K562 (cell line): Measurements from ENCODE around the gene PDPK1. TPM values are rescaled to one million over a fixed set of nuclear protein-coding genes. Genes with fewer than 3 reads are reported as not detected.

Experiments
- ATAC-seq: fragments of 200-7000 bp; cut with Tn5 transposase; 3 replicates; pipeline ENCODE4 v1.9.1; 2020; ENCODE audit warnings: moderate library complexity
- BruUV-seq: library from RNA; stranded (reverse); fragments of 400-500 nt; replicated peaks from 2 replicates; lab custom pipeline; 2021; lab: Mats Ljungman, UMichigan
- CTCF ChIA-PET: fragments of 300-600 bp; formaldehyde crosslinking; extraction: SDS; loops from one replicate; lab custom pipeline; 2021; ENCODE audit warnings: low intra/inter-chr PET ratio; lab: Yijun Ruan, JAX
- POLR2A ChIA-PET: fragments of 300-600, 350-650 bp; sonication (Branson Sonifier 250); formaldehyde crosslinking; extraction: SDS; loops from one replicate; lab custom pipeline; 2021; ENCODE audit warnings: antibody characterized with exemption, inconsistent platforms; lab: Yijun Ruan, JAX
- DNase-seq, 4 experiments: peaks; one replicate each; pipeline versions ENCODE4 v3.0.0 to v3.0.0-alpha.2; 2011 to 2018; ENCODE audit warnings: low spot score in 3 of 4, mixed read lengths in 3 of 4; ENCODE audit errors: extremely low read depth in 1 of 4
- FAIRE-seq: peaks from 2 replicates; lab custom pipeline; 2011; peaks lifted over from hg19 to GRCh38; lab: Jason Lieb, UNC
- H2AFZ ChIP-seq: 2 replicates; pipeline ENCODE4 v1.6.0; 2011; ENCODE audit warnings: low read depth, low read length, control low read depth, inconsistent platforms
- H3K27ac ChIP-seq: fragments of 200-600 bp; 3 replicates; pipeline ENCODE4 v1.8.0; 2011; ENCODE audit warnings: low read depth, mild to moderate bottlenecking, control low read depth, inconsistent platforms, low read length, moderate library complexity, mixed read lengths; ENCODE audit errors: extremely low read depth
- H3K27me3 ChIP-seq, 2 experiments: fragments of 300-600 bp in 1 of 2; 2 replicates in 1 of 2; 3 replicates in 1 of 2; pipeline versions ENCODE4 v1.6.0 to v1.8.0; 2011; ENCODE audit warnings: inconsistent platforms in 2 of 2, low read length in 2 of 2, mild to moderate bottlenecking in 1 of 2, mixed read lengths in 1 of 2, moderate library complexity in 1 of 2; ENCODE audit not compliant: control insufficient read depth in 2 of 2, insufficient read depth in 2 of 2
- H3K36me3 ChIP-seq: fragments of 300-600 bp; 3 replicates; pipeline ENCODE4 v1.8.0; 2011; ENCODE audit warnings: mild to moderate bottlenecking, low read length, inconsistent platforms; ENCODE audit not compliant: control insufficient read depth, insufficient read depth
- H3K4me1 ChIP-seq, 2 experiments: fragments of 200-600 bp in 1 of 2; replicated peaks in 1 of 2; 2 replicates in 1 of 2; 3 replicates in 1 of 2; pipeline versions ENCODE4 v1.5.1 to v1.8.0; 2011; ENCODE audit warnings: inconsistent platforms in 2 of 2, low read length in 2 of 2, mild to moderate bottlenecking in 1 of 2, mixed read lengths in 1 of 2, moderate library complexity in 1 of 2; ENCODE audit not compliant: control insufficient read depth in 2 of 2, insufficient read depth in 2 of 2
- H3K4me2 ChIP-seq: 2 replicates; pipeline ENCODE4 v1.6.1; 2011; ENCODE audit warnings: low read length, control low read depth, inconsistent platforms, mixed read lengths; ENCODE audit not compliant: insufficient read depth
- H3K4me3 ChIP-seq: fragments of 200-600 bp; sonication (generic), shearing (Covaris generic); 2 replicates; pipeline ENCODE4 v1.5.1; 2016; ENCODE audit warnings: control low read depth, inconsistent platforms
- H3K79me2 ChIP-seq: fragments of 200-600 bp; 3 replicates; pipeline ENCODE4 v1.8.0; 2011; ENCODE audit warnings: low read length, inconsistent platforms; ENCODE audit not compliant: control insufficient read depth, insufficient read depth
- H3K9ac ChIP-seq, 2 experiments: 2 replicates each; pipeline versions ENCODE4 v1.6.0 to v1.6.1; 2011; ENCODE audit warnings: low read depth in 2 of 2, low read length in 2 of 2, control low read depth in 1 of 2, inconsistent platforms in 1 of 2, mild to moderate bottlenecking in 1 of 2, mixed read lengths in 1 of 2; ENCODE audit not compliant: insufficient read depth in 1 of 2
- H3K9me1 ChIP-seq: one replicate; pipeline ENCODE4 v1.6.0; 2011; ENCODE audit warnings: inconsistent platforms, mild to moderate bottlenecking, low read length, moderate library complexity; ENCODE audit not compliant: control insufficient read depth, insufficient read depth
- H3K9me3 ChIP-seq: replicated peaks from 2 replicates; pipeline ENCODE4 v1.5.1; 2011; ENCODE audit warnings: low read depth, low read length, inconsistent platforms; ENCODE audit not compliant: control insufficient read depth, insufficient read depth
- H4K20me1 ChIP-seq: replicated peaks from 2 replicates; pipeline ENCODE4 v1.6.1; 2011; ENCODE audit warnings: low read length, inconsistent platforms, mixed read lengths; ENCODE audit not compliant: control insufficient read depth, insufficient read depth
- CHD1 ChIP-seq: fragments of 200-600 bp; sonication (generic); IDR thresholded peaks from one replicate; pipeline ENCODE4 v1.6.1; 2012; ENCODE audit warnings: mild to moderate bottlenecking, moderate library complexity, low read length, inconsistent platforms
- GMEB1 ChIP-seq: fragments of 250-450 bp; sonication (Bioruptor Pico); IDR thresholded peaks from 2 replicates; pipeline ENCODE4 v1.4.0; 2020; ENCODE audit warnings: mild to moderate bottlenecking
- LARP7 ChIP-seq: fragments of 450-650 bp; IDR thresholded peaks from 2 replicates; pipeline ENCODE4 v1.6.1; 2016
- POLR2G ChIP-seq: fragments of 200-400 bp; formaldehyde crosslinking; IDR thresholded peaks from 2 replicates; pipeline ENCODE4 v1.6.1; 2017; ENCODE audit warnings: low read depth, mild to moderate bottlenecking, antibody characterized with exemption, low read length, moderate library complexity
- ZNF124 ChIP-seq: sonication (generic); formaldehyde crosslinking; IDR thresholded peaks from 2 replicates; pipeline ENCODE4 v1.8.1; 2022; ENCODE audit warnings: missing genetic modification reagents
- WGBS: fragments of 100-300 bp; shearing (Covaris generic); methylation state at CpG from one replicate; pipeline ENCODE4 v1.1.6; 2016; ENCODE audit warnings: low coverage, mixed read lengths; ENCODE audit not compliant: insufficient coverage; ENCODE audit errors: missing lambda C conversion rate; 5-methylcytosine and 5-hydroxymethylcytosine counted together
- in situ Hi-C: fragments of 300-500 bp; cut with MboI; formaldehyde crosslinking; loops from 4 replicates; pipeline ENCODE4 v1.15.0; 2018; ENCODE audit warnings: inconsistent platforms, mixed read lengths
- intact Hi-C: fragments of 100-400 bp; cut with micrococcal nuclease; formaldehyde crosslinking; loops from 2 replicates; pipeline ENCODE4 v1.14.2; 2022
- polyA plus RNA-seq, 8 experiments: library from polyadenylated mRNA; depleted of rRNA in 4 of 8; stranded (reverse) in 5 of 8; unstranded in 3 of 8; fragments of >200 nt; fragmentation: Nextera tagmentation in 2 of 8; fragmentation: Illumina TruSeq in 1 of 8; extraction: Ambion mirVana in 2 of 8; extraction: Trizol in 1 of 8; gene quantifications; 2 replicates each; pipeline versions ENCODE4 v1.2.1 to v1.2.3, GENCODE V29; 2011 to 2014; ENCODE audit warnings: inconsistent platforms in 1 of 8, missing spikeins in 1 of 8
- total RNA-seq, 7 experiments: library from RNA; depleted of rRNA in 6 of 7; stranded (reverse); fragments of >200 nt in 6 of 7; fragmentation: Illumina TruSeq in 2 of 7; extraction: Trizol in 2 of 7; gene quantifications; 2 replicates each; pipeline versions ENCODE4 v1.2.1 to v1.2.3, GENCODE V29; 2011 to 2021; ENCODE audit warnings: low replicate concordance in 1 of 7

The PDPK1 gene
- total and polyA plus RNA-seq, 9 of the 15 experiments (the other 6 are each of a cell fraction or from before 2014, with no cell fraction given), result 4.0 to 37.2 (median 18.7) TPM

DNA sequence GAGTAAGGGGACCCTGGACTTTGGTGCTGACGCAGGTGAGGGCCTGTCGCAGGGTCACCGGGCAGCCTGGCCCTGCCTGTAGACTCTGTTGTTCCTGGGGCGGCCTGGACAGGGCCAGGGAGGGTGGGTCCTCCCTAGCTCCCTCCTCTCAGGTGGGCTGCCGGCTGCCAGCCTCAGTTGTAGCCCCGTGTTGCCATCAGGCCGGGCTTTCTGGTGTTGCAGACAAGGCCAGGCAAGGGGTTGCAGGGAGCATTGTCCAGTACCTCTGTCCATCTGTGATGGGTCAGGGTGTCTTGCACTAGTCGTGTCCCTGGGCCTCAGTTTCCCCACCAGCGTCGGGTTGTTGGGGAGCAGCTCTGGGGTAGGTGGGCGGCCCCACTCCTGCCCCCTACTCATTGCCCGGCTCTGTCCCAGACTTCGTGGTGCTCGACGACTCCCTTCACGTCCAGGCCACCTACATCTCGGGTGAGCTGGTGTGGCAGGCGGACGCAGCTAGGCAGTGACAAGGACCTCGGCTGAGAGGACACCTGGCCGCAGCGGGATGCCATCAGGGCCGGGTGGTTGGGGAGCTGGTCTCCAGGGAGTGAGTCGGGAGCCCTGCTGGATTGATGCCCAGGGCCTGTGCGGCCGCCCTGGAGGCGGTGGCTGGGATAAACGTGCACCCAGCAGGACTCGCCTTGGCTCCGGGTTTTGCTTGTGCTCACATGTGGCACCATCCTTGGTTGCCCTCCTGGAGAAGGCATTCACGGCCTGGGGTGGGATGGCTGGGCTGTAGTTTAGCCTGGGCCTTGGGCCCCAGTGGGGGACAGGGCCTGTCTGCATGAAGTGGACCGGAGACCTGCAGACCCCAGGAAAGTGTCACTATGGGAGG, 8.5 kb upstream of the PDPK1 start:
- Histone ChIP-seq H3K4me2 (no peak overlapping the region), H4K20me1 (no peaks in the 10 kb centered on the region), H2AFZ (no peak overlapping the region), H3K79me2 (no peaks in the 10 kb centered on the region), H3K9me1 (peaks cover 3% of the 10 kb centered on the region), H3K9ac (peak overlapping the region in 1 of 2 experiments; percentile 26; a peak in 1 of 4 replicates), H3K9me3 (no peaks in the 10 kb centered on the region), H3K27ac (no peak overlapping the region), H3K4me1 (peaks cover 6 to 62% of the 10 kb centered on the region in 2 experiments; a peak in 3 of 5 replicates), H3K36me3 (peaks cover 58% of the 10 kb centered on the region; the same call in 2 of the 3 replicates), H3K4me3 (no peak overlapping the region), H3K27me3 (no peaks in the 10 kb centered on the region)
- in situ Hi-C loops (no loop called here), intact Hi-C loops (no loop called here)
- ChIA-PET POLR2A (interaction anchor here (0.6 to 1.6 kb wide), 3 partner anchors 9 to 374 kb away, joined by 3 to 11 read pairs (median 7); partner anchors contain the start of genes AMDHD2 and TRAF7), CTCF (no interaction called here)
- TF ChIP-seq CHD1 (no peak), ZNF124 (CRISPR knock-in tag) (no peak), LARP7 (no peak), GMEB1 (CRISPR knock-in tag) (no peak), POLR2G (peak; percentile 30; the same call in 1 of the 2 replicates)
- FAIRE-seq, result no peak
- 88% methylated on average over 26 of the region's 32 CpGs for WGBS
- BruUV-seq, result no TSS peak
- peak in 1 of 4 experiments; percentile 38 for DNase-seq
- no peak for ATAC-seq
